Measurements from ENCODE around the gene SERPIND1.
"Not testable (repeated sequence)": the region's sequence is repeated elsewhere in the genome, so short reads cannot be mapped to it uniquely, and the experiment has no call there.

GRCh38 chr22:20826373-20827152 is 52.6 kb downstream of the SERPIND1 start:
- TF ChIP-seq, protein P1, sequence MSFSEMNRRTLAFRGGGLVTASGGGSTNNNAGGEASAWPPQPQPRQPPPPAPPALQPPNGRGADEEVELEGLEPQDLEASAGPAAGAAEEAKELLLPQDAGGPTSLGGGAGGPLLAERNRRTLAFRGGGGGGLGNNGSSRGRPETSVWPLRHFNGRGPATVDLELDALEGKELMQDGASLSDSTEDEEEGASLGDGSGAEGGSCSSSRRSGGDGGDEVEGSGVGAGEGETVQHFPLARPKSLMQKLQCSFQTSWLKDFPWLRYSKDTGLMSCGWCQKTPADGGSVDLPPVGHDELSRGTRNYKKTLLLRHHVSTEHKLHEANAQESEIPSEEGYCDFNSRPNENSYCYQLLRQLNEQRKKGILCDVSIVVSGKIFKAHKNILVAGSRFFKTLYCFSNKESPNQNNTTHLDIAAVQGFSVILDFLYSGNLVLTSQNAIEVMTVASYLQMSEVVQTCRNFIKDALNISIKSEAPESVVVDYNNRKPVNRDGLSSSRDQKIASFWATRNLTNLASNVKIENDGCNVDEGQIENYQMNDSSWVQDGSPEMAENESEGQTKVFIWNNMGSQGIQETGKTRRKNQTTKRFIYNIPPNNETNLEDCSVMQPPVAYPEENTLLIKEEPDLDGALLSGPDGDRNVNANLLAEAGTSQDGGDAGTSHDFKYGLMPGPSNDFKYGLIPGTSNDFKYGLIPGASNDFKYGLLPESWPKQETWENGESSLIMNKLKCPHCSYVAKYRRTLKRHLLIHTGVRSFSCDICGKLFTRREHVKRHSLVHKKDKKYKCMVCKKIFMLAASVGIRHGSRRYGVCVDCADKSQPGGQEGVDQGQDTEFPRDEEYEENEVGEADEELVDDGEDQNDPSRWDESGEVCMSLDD (tag by site-specific recombination; IDR thresholded peaks at IDR 0.05) = not testable (repeated sequence)
- TF ChIP-seq ZBTB8A (tag by site-specific recombination; IDR thresholded peaks at IDR 0.05); CTCF (tag by site-specific recombination; IDR thresholded peaks at IDR 0.05); WT1 (tag by site-specific recombination; IDR thresholded peaks at IDR 0.05); YY1 (tag by site-specific recombination; IDR thresholded peaks at IDR 0.05); REST (tag by site-specific recombination; IDR thresholded peaks at IDR 0.05); ZNF221 (tag by site-specific recombination; IDR thresholded peaks at IDR 0.05; ENCODE audit: borderline replicate concordance); BCL11A (tag by site-specific recombination; IDR thresholded peaks at IDR 0.05; ENCODE audit: low read depth): not testable (repeated sequence)

All from HEK293 (cell line).